ENCODE data around the gene ATE1. TPM values are rescaled to one million over a fixed set of nuclear protein-coding genes. Genes with fewer than 3 reads are reported as not detected.
"Not testable (repeated sequence)": the region's sequence is repeated elsewhere in the genome, so short reads cannot be mapped to it uniquely, and the experiment has no call there.

ATE1 gene
- total and polyA plus RNA-seq, 7 donors, result 12.5 to 49.6 (median 31.4) TPM

DNA sequence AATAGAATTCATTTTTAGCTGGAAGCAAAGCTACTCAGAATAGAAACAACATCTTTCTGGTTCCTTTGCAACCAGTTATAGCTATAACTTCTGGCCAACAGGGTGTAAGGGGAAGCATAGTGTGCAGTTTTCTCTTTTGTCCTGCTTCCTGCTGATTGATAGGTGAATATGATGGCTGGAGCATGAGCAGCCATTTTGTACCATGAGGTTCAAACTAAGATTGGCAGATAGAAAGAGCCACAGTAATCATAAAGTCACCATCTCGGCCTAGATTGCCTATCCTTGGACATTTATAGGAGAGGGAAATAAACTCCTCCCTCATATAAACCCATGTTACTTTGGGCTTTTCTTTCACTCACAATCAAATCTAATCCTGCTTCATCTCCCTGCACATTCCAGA lies 227.4 kb downstream of the ATE1 start:
- intact Hi-C loops (cut with DNase I), result no loop called here
- Histone ChIP-seq H3K9me3 (no peaks in the 10 kb centered on the region), H3K27me3 (no peaks in the 10 kb centered on the region), H3K27ac (no peak overlapping the region), H3K4me3 (no peak overlapping the region), H3K36me3 (no peaks in the 10 kb centered on the region), H3K4me1 (peaks cover 0 to 14% (median 11%) of the 10 kb centered on the region in 4 donors)
- 76 to 88% methylated on average over 1 of the region's 1 CpG for WGBS, 2 donors
- TF ChIP-seq, protein P1, sequence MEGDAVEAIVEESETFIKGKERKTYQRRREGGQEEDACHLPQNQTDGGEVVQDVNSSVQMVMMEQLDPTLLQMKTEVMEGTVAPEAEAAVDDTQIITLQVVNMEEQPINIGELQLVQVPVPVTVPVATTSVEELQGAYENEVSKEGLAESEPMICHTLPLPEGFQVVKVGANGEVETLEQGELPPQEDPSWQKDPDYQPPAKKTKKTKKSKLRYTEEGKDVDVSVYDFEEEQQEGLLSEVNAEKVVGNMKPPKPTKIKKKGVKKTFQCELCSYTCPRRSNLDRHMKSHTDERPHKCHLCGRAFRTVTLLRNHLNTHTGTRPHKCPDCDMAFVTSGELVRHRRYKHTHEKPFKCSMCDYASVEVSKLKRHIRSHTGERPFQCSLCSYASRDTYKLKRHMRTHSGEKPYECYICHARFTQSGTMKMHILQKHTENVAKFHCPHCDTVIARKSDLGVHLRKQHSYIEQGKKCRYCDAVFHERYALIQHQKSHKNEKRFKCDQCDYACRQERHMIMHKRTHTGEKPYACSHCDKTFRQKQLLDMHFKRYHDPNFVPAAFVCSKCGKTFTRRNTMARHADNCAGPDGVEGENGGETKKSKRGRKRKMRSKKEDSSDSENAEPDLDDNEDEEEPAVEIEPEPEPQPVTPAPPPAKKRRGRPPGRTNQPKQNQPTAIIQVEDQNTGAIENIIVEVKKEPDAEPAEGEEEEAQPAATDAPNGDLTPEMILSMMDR (IDR thresholded peaks at IDR 0.05), result no peak
- TF ChIP-seq POLR2AphosphoS5 (IDR thresholded peaks at IDR 0.05) (no peak), EP300 (IDR thresholded peaks at IDR 0.05) (no peak)
- no peak for DNase-seq

DNA sequence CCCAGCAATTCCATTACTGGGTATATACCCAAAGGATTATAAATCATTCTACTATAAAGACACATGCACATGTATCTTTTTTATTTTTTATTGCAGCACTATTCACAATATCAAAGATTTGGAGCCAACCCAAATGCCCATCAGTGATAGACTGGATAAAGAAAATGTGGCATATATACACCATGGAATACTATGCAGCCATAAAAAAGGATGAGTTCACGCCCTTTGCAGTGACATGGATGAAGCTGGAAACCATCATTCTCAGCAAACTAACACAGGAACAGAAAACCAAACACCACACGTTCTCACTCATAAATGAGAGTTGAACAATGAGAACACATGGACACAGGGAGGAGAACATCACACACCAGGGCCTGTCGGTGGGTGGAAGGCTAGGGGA lies 228.1 kb downstream of the ATE1 start:
- H3K36me3 ChIP-seq; H3K4me3 ChIP-seq; intact Hi-C loops (cut with DNase I); H3K9me3 ChIP-seq; H3K27me3 ChIP-seq; DNase-seq; H3K27ac ChIP-seq: not testable (repeated sequence)
- 85 to 87% methylated on average over 3 of the region's 3 CpGs for WGBS, 2 donors
- H3K4me1 ChIP-seq, result peaks cover 0 to 14% (median 11%) of the 10 kb centered on the region in 4 donors

DNA sequence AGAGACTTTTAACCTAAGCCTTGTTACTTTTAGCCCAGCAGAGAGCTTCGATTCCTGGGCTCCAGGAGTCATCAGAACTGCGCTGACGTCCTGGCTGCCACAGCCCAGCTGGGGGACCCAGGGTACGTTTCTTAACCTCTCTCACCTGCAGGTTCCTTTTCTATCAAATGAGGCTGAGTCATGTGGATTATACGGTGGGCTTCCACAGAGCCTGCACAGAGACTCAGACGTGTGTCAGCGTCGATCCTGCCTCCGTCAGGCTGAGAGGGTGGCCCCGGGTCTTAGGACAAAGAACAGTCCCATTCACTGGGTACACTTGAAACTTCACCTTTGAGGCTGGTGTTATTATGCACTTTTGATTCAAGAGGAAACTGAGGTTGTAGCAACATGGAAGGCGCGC lies 228.9 kb downstream of the ATE1 start:
- no peak overlapping the region for H3K27ac ChIP-seq
- no peak for DNase-seq
- no peaks in the 10 kb centered on the region for H3K36me3 ChIP-seq
- peaks cover 0 to 14% (median 11%) of the 10 kb centered on the region in 4 donors for H3K4me1 ChIP-seq
- H3K9me3 ChIP-seq, result no peaks in the 10 kb centered on the region
- 93 to 94% methylated on average over 12 of the region's 12 CpGs for WGBS, 2 donors
- H3K4me3 ChIP-seq, result no peak overlapping the region
- H3K27me3 ChIP-seq, result no peaks in the 10 kb centered on the region
- TF ChIP-seq POLR2A (IDR thresholded peaks at IDR 0.05) (no peak), POLR2AphosphoS5 (IDR thresholded peaks at IDR 0.05) (no peak), EP300 (IDR thresholded peaks at IDR 0.05) (no peak)
- TF ChIP-seq, protein P1 (IDR thresholded peaks at IDR 0.05), result no peak
- intact Hi-C loops (cut with DNase I), result no loop called here

DNA sequence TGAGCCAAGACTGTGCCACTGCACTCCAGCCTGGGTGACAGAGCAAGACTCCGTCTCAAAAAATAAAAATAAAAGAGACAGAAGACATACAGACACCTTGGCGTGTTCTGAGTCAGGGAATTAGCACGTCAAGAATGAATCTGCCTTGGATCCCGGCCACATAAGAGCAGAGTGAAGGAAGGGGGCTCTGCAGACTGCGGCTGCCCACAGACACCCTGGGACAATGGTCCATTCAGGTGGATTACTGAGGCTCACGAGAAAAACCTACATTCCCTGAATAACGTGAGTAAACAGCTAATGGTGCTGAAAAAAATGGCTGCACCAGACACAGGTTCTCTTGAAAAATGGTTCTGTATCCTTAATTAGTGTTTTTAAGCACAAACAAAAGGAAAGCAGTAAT lies 229.5 kb downstream of the ATE1 start:
- Histone ChIP-seq H3K27me3 (no peaks in the 10 kb centered on the region), H3K9me3 (no peaks in the 10 kb centered on the region), H3K4me3 (no peak overlapping the region), H3K4me1 (peaks cover 0 to 14% (median 11%) of the 10 kb centered on the region in 4 donors), H3K36me3 (no peaks in the 10 kb centered on the region), H3K27ac (no peak overlapping the region)
- no peak for DNase-seq
- intact Hi-C loops (cut with DNase I), result no loop called here
- TF ChIP-seq, protein P1 (IDR thresholded peaks at IDR 0.05), result no peak
- TF ChIP-seq POLR2AphosphoS5 (IDR thresholded peaks at IDR 0.05) (no peak), EP300 (IDR thresholded peaks at IDR 0.05) (no peak), POLR2A (IDR thresholded peaks at IDR 0.05) (no peak)
- WGBS, 2 donors, result 75 to 84% methylated on average over 7 of the region's 7 CpGs

DNA sequence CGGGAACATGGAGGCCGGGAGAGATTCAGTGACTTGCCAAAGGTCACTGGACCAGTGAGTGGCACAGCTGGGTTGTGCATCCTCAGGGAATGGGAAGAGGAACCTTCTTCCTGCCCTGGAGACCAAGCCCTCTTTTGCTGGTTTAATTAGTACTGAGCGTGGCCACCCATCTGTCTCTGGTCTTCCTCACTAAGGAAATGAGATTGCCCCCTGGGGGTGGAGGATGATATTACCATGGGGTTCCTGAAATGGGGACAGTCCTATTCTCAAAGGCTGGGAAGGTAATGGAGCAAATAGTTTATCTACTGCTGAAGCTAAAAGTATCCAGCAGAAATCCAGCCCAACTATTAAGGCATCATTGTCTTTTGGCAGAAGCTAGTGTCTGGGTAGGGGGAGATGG lies 231.0 kb downstream of the ATE1 start:
- Histone ChIP-seq H3K36me3 (no peaks in the 10 kb centered on the region), H3K4me3 (no peak overlapping the region), H3K27me3 (no peaks in the 10 kb centered on the region), H3K4me1 (peaks cover 0 to 2% (median under 1%) of the 10 kb centered on the region in 4 donors), H3K27ac (no peak overlapping the region), H3K9me3 (no peaks in the 10 kb centered on the region)
- 73 to 78% methylated on average over 3 of the region's 3 CpGs for WGBS, 2 donors
- intact Hi-C loops (cut with DNase I), result no loop called here
- no peak for TF ChIP-seq EP300 (IDR thresholded peaks at IDR 0.05)
- TF ChIP-seq, protein P1 (IDR thresholded peaks at IDR 0.05), result peak in 2 of 4 experiments; percentile 26 to 35
- DNase-seq, result no peak

All from sigmoid colon (tissue), 7 donors.